Right cardiac atrium (tissue), 5 donors: ENCODE measurements around the gene UNCX. TPM values are rescaled to one million over a fixed set of nuclear protein-coding genes. Genes with fewer than 3 reads are reported as not detected.
"Not testable (repeated sequence)": the region's sequence is repeated elsewhere in the genome, so short reads cannot be mapped to it uniquely, and the experiment has no call there.

ENCODE experiments used
- ATAC-seq, 2 donors: fragments of 200-7000 bp; cut with Tn5 transposase; one replicate each; pipeline versions ENCODE4 v1.8.0 to v1.9.1; 2020; ENCODE audit warnings: moderate library complexity in 2 of 2, mild to moderate bottlenecking in 1 of 2
- DNase-seq, 3 donors: peaks; one replicate each; pipeline ENCODE4 v3.0.0-alpha.2; 2020
- H3K27ac ChIP-seq: one replicate; pipeline ENCODE4 v1.5.1; 2013; ENCODE audit warnings: mild to moderate bottlenecking, low read length, control low read depth, moderate library complexity
- H3K27me3 ChIP-seq: one replicate; pipeline ENCODE4 v1.6.1; 2013; ENCODE audit not compliant: control insufficient read depth, insufficient read depth
- H3K4me1 ChIP-seq: one replicate; pipeline ENCODE4 v1.6.1; 2013; ENCODE audit warnings: low read length; ENCODE audit not compliant: control insufficient read depth, insufficient read depth
- H3K4me3 ChIP-seq: one replicate; pipeline ENCODE4 v1.5.1; 2013; ENCODE audit warnings: low read length, control low read depth
- H3K9me3 ChIP-seq: one replicate; pipeline ENCODE4 v1.6.1; 2013; ENCODE audit warnings: low read length; ENCODE audit not compliant: control insufficient read depth
- WGBS: extraction: QIAGEN DNeasy Blood & Tissue Kit; methylation state at CpG from one replicate; pipeline ENCODE4 v1.1.7; 2013; 5-methylcytosine and 5-hydroxymethylcytosine counted together
- intact Hi-C, 4 donors: fragments of 100-400 bp; cut with DNase I; formaldehyde crosslinking; loops; one replicate each; pipeline versions ENCODE4 v1.11.0 to v1.14.0; 2022 to 2023
- long read RNA-seq, 4 donors: library from polyadenylated mRNA; unstranded; transcript quantifications; one replicate each; pipeline ENCODE4 v2.0.0, GENCODE V29; 2020 to 2021
- polyA plus RNA-seq: library from polyadenylated mRNA; stranded (reverse); fragments of 200-250 nt; gene quantifications from one replicate; pipeline ENCODE4 v1.2.3, GENCODE V29; 2013
- total RNA-seq, 4 donors: library from RNA; stranded (reverse); fragmentation: NEBNext Ultra II Directional; extraction: Animal tissue kit (Norgen Biotek cat#: 25700); gene quantifications; one replicate each; pipeline ENCODE4 v1.2.1, GENCODE V29; 2021
- donor health status: healthy with polysubstance abuse.
- donor health status: DM: no; HTN: yes; CAD: no.
- donor health status: DM: no; HTN: no; CAD: no.
- donor health status: DM: no; HTN: yes; CAD: no; lungs with severe emphysema.
- donor health status: DM: yes; HTN: yes; CAD: no.

UNCX gene
- total RNA-seq (not detected), polyA plus RNA-seq (not detected)
- long read RNA-seq, donor 1, result 0 reads
- long read RNA-seq, donor 2, result 0 reads
- long read RNA-seq, donor 3, result 0 reads
- long read RNA-seq, donor 4, result 0 reads

DNA sequence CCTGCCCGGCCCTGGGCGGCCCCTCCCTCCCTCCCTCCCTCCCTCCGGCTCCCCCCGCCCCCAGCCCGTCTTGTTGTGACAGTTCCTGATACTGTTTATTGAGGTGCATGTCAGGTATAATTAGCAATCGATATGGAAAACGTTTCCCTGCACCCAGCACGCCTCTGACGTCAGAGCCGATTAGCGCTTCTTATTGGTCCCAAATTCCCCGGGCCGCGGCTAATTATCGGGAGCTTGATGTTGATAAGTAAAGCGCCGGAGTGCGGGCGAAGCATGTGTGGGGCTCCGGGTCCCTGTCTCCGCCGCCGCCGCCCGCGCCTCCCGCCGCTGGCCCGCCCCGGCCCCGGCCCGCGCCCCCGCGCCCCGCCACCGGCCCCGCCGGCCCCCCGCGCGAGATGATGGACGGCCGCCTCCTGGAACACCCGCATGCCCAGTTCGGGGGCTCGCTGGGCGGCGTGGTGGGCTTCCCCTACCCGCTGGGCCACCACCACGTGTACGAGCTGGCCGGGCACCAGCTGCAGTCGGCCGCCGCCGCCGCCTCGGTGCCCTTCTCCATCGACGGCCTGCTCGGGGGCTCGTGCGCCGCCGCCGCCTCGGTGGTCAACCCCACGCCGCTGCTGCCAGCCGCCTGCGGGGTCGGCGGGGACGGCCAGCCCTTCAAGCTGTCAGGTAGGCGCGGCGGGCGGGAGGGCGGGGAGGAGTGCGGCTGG lies at the start of gene UNCX:
UNCX (plus strand) TSS at position 250 of the 710 bp plus-strand sequence; CDS start at position 396, 146 bp downstream.
- peaks cover 6% of the 10 kb centered on the region for H3K27me3 ChIP-seq
- no peaks in the 10 kb centered on the region for H3K4me1 ChIP-seq
- DNase-seq (no peak), ATAC-seq (no peak)
- no peak within 1 kb of the TSS for H3K27ac ChIP-seq
- intact Hi-C loops, result no loop called here
- H3K4me3 ChIP-seq, result no peak within 1 kb of the TSS
- 4% methylated on average over 81 of the region's 81 CpGs for whole genome bisulfite sequencing
- H3K9me3 ChIP-seq, result no peaks in the 10 kb centered on the region

DNA sequence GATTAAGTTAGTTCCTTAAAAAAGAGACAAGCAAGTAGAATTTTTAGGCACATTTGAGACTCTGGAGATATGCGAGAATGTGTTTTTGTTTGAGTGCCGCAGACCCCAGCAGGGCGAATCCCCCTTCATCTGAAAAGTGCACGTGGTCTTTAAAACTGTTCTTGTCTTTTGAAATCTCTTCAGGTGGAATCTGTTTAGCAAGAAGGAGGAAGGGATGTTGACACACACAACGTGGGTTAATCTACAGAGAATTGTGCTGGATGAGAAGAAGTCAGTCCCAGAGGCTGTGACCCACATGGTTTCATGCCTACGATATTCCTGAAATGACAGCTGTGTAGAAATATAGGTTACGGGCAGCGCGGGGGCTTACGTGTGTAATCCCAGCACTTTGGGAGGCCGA lies 45.5 kb upstream of the UNCX start:
- DNase-seq (no peak), ATAC-seq (no peak)
- Histone ChIP-seq H3K4me3 (no peak overlapping the region), H3K27ac (no peak overlapping the region), H3K4me1 (no peaks in the 10 kb centered on the region), H3K27me3 (no peaks in the 10 kb centered on the region), H3K9me3 (no peaks in the 10 kb centered on the region)
- WGBS, result 81% methylated on average over 11 of the region's 11 CpGs
- intact Hi-C loops, result no loop called here

DNA sequence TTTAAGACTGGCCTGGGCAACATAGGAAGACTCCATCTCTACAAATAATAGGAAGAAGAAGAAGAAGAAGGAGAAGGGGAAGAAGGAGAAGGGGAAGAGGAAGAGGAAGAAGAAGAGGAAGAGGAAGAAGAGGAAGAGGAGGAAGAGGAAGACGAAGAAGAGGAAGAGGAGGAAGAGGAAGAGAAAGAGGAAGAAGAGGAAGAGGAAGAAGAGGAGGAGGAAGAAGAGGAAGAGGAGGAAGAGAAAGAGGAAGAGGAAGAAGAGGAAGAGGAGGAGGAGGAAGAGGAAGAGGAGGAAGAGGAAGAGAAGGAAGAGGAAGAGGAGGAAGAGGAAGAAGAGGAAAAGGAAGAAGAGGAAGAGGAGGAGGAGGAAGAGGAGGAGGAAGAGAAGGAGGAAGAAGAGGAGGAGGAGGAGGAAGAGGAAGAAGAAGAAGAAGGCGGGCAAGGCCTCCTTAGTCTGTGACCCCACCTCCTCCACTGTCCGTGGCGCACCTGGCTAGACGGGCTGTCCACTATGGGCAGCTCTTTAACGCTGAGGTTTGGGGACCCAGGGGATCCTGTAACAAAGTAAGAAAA lies 43.9 kb upstream of the UNCX start:
- Histone ChIP-seq H3K9me3 (no peaks in the 10 kb centered on the region), H3K4me1 (no peaks in the 10 kb centered on the region), H3K4me3 (no peak overlapping the region), H3K27me3 (no peaks in the 10 kb centered on the region), H3K27ac (no peak overlapping the region)
- 87% methylated on average over 6 of the region's 6 CpGs for WGBS
- intact Hi-C loops, result no loop called here
- DNase-seq, result no peak
- no peak for ATAC-seq

DNA sequence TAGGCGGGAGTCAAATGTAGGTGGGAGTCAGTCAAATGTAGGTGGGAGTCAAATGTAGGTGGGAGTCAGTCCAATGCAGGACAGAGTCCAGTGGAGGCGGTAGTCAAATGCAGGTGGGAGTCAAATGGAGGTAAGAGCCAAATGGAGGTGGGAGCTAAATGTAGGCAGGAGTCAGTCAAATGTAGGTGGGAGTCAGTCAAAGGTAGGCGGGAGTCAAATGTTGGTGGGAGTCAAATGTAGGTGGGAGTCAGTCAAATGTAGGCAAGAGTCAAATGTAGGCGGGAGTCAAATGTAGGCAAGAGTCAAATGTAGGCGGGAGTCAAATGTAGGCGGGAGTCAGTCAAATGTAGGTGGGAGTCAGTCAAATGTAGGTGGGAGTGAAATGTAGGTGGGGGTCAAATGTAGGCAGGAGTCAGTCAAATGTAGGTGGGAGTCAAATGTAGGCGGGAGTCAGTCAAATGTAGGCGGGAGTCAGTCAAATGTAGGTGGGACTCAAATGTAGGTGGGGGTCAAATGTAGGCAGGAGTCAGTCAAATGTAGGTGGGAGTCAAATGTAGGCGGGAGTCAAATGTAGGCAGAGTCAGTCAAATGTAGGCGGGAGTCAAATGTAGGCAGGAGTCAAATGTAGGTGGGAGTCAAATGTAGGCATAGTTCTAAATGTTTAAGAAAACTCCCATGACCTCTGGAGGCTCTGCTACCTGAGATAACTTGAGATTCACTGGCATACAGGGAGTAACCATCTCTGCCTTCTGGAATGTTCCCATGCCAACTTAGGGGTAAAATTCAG lies 42.5 kb upstream of the UNCX start:
- WGBS, result 96% methylated on average over 10 of the region's 10 CpGs
- H3K27ac ChIP-seq, result no peak overlapping the region
- intact Hi-C loops, result loop anchor here in 3 of 4 donors (5.0 to 10.0 kb wide), 3 partner anchors 222 to 245 kb away; no protein-coding TSS in a partner anchor
- no peaks in the 10 kb centered on the region for H3K4me1 ChIP-seq
- ATAC-seq (no peak), DNase-seq (no peak)
- H3K4me3 ChIP-seq, result no peak overlapping the region
- no peaks in the 10 kb centered on the region for H3K9me3 ChIP-seq
- no peaks in the 10 kb centered on the region for H3K27me3 ChIP-seq

DNA sequence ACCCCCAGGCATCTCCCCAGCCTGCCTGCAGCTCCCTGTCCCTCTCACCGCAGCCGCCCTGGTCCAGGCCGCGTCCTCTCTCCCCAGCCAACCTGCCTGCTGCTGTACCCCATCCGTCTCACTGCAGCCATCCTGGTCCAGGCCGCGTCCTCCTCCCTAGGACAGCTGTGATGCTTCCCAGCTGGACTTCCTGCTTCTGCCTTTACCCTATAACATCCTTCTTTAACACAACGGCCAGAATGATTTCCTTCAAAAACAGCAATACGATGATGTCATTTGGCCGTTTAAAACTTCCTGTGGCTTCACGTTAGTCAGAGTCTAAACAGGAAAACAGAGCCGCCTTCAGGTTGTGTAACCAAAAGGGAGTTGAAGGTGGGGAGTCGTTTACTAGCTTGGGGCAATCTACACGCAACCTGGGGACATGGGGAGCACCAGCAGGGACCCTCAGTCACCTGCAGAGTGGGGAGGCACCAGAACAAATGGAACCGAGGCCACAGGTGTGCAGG lies 40.4 kb upstream of the UNCX start:
- H3K4me3 ChIP-seq, result no peak overlapping the region
- H3K27me3 ChIP-seq, result no peaks in the 10 kb centered on the region
- peak in 1 of 2 donors; percentile 31 for ATAC-seq
- no peaks in the 10 kb centered on the region for H3K9me3 ChIP-seq
- no peak overlapping the region for H3K27ac ChIP-seq
- H3K4me1 ChIP-seq, result no peaks in the 10 kb centered on the region
- DNase-seq, result no peak
- intact Hi-C loops, result loop anchor here in 3 of 4 donors (5.0 to 10.0 kb wide), 3 partner anchors 220 to 243 kb away; no protein-coding TSS in a partner anchor
- WGBS, result 32% methylated on average over 15 of the region's 15 CpGs

DNA sequence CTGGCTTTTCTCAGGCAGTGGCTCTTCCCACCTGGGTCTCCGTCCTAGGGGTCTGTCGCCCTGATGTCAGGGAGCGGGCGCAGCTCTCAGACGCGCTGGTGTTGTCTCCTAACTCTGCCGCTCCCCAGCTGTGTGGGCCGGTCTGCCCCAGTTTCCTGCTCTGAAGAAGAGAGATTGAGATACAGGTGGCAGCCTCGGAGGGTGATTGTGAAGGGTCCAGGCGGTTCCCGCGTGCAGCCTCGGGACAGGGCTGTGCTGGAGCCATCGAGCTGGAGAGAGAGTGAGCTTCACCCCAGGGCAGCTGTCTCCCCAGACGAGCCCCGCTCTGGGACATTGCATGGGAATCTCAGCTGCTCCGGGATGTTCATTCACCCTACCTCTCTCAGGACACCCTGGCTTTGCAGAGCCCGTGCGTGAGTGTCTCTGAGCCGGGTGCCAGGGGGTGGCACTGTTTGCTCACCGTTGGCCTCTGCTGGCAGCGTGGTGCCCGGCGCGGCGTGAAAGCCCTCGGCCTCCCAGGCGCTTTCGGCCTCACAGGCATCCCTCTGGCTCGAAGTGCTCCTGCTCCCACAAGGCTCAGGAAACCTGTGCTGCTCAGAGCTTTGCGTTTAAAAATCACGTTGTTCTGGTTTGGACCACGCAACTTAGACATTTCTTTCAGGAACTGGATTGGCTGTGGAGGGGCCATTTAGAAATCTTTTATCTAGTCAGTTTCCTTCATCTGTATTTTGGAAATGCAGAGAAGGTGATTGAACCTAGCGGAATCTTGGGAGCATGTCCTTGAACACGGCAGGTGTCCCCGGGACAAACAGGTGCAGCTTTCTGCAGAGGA lies 38.9 kb upstream of the UNCX start:
- Histone ChIP-seq H3K27ac (no peak overlapping the region), H3K4me3 (no peak overlapping the region), H3K27me3 (no peaks in the 10 kb centered on the region), H3K9me3 (no peaks in the 10 kb centered on the region), H3K4me1 (no peaks in the 10 kb centered on the region)
- intact Hi-C loops, result loop anchor here in 3 of 4 donors (5.0 to 10.0 kb wide), 3 partner anchors 218 to 241 kb away; no protein-coding TSS in a partner anchor
- ATAC-seq (peak; percentile 83 to 91), DNase-seq (peak in 2 of 3 donors; percentile 75 to 80)
- WGBS, result 34% methylated on average over 36 of the region's 36 CpGs

DNA sequence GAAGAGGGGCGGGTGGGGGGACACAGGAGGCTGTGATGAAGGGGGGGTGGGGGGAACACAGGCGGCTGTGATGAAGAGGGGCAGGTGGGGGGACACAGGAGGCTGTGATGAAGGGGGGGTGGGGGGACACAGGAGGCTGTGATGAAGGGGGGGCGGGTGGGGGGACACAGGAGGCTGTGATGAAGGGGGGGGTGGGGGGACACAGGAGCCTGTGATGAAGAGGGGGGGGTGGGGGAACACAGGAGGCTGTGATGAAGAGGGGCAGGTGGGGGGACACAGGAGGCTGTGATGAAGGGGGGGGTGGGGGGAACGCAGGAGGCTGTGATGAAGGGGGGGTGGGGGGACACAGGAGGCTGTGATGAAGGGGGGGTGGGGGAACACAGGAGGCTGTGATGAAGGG lies 36.2 kb upstream of the UNCX start:
- intact Hi-C loops, result loop anchor here in 1 of 4 donors (10.0 kb wide), 1 partner anchor 238 kb away; no protein-coding TSS in a partner anchor
- not testable (repeated sequence) for H3K27ac ChIP-seq, DNase-seq, ATAC-seq, H3K4me1 ChIP-seq, H3K9me3 ChIP-seq, H3K27me3 ChIP-seq, H3K4me3 ChIP-seq
- WGBS, result 8% methylated on average over 2 of the region's 4 CpGs

DNA sequence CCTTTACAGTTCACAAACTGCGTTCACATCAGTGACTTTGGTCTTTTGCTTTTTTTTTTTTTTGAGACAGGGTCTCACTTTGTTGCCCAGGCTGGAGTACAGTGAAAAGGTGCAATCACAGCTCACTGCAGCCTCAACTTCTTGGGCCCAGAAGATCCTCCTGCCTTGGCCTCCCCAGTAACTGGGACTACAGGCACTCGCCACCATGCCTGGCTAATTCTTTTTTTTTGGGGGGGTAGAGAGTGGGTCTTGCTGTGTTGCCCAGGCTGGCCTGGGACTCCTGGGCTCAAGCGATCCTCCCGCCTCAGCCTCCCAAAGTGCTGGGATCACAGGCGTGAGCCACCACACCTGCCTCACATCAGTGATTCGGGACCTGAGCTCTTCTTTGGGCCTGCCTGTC lies 35.7 kb upstream of the UNCX start:
- Histone ChIP-seq H3K27me3 (no peaks in the 10 kb centered on the region), H3K4me1 (no peaks in the 10 kb centered on the region), H3K9me3 (no peaks in the 10 kb centered on the region)

DNA sequence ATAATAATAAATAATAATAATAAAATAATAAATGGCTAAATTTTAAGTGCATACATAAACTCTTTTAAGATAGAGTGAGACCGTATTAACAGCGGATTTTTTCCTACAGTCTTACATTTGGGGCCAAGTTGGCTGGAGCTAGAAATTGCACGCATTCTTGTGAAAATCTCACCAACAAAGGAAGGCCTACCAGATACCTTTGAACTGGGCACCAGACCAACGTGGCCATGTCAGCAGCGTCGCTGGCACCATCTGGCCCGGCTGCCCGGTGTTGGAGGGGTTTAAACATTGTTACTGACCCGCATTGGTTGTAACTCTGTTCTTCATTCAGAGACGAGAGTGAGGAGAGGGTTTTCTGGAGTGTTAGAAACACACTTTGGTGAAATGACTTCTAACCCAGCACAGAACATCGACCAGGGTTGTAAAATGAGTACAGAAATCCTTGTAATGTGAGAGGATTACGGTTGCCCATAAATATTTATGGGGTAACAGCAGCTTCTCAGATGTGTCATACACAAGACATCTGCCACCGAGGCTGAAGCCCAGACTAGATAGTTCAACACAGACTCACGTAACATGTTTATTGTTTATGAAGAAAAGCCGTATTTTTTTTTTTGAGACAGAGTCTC lies 34.6 kb upstream of the UNCX start:
- H3K4me1 ChIP-seq, result no peaks in the 10 kb centered on the region
- no peaks in the 10 kb centered on the region for H3K9me3 ChIP-seq
- no peaks in the 10 kb centered on the region for H3K27me3 ChIP-seq
- no peak for DNase-seq
- H3K4me3 ChIP-seq, result no peak overlapping the region
- no peak for ATAC-seq
- WGBS, result 39% methylated on average over 15 of the region's 15 CpGs
- H3K27ac ChIP-seq, result no peak overlapping the region
- intact Hi-C loops, result loop anchor here in 1 of 4 donors (10.0 kb wide), 1 partner anchor 237 kb away; no protein-coding TSS in a partner anchor

More for the DNA sequence above, 35.7 kb upstream of the UNCX start:
- WGBS, result 92% methylated on average over 6 of the region's 6 CpGs
- intact Hi-C loops, result loop anchor here in 1 of 4 donors (10.0 kb wide), 1 partner anchor 238 kb away; no protein-coding TSS in a partner anchor
- Histone ChIP-seq H3K4me3 (no peak overlapping the region), H3K27ac (no peak overlapping the region)
- ATAC-seq, result no peak
- no peak for DNase-seq

DNA sequence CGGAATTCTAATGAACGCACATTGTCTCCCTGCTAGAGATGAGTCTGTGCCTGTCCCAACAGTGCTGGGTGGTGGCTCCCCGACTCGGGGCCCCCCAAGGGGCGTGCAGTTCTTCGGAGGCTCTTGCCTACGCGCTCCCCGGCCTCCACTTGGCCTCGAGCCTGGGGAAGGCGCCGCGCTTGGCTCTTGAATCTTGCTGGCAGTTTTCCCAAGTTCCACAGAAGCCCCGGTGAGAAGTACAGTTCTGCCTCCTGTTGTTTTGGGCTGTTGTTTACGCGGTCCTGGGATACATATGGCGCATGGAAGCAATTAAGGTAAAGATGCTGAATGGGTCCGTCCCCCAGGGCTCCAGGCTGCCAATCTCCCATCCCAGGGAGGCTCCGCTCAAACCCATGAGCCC lies 32.6 kb upstream of the UNCX start:
- peak; percentile 18 to 41 for ATAC-seq
- no peak for DNase-seq
- H3K4me3 ChIP-seq, result no peak overlapping the region
- H3K4me1 ChIP-seq, result no peaks in the 10 kb centered on the region
- intact Hi-C loops, result no loop called here
- no peak overlapping the region for H3K27ac ChIP-seq
- H3K9me3 ChIP-seq, result no peaks in the 10 kb centered on the region
- H3K27me3 ChIP-seq, result no peaks in the 10 kb centered on the region
- WGBS, result 38% methylated on average over 19 of the region's 19 CpGs
